C4-2B (cell line): ENCODE data around the gene ARHGAP4.

Experiments used
- ZFX ChIP-seq: fragments of 450-650 bp; IDR thresholded peaks from 2 replicates; pipeline ENCODE4 v1.6.1; 2017
- TF ChIP-seq, protein P1 (sequence below): fragments of 450-650 bp; conservative IDR thresholded peaks from 2 replicates; pipeline ENCODE4 v1.5.1; 2017; ENCODE audit warnings: mild to moderate bottlenecking

DNA sequence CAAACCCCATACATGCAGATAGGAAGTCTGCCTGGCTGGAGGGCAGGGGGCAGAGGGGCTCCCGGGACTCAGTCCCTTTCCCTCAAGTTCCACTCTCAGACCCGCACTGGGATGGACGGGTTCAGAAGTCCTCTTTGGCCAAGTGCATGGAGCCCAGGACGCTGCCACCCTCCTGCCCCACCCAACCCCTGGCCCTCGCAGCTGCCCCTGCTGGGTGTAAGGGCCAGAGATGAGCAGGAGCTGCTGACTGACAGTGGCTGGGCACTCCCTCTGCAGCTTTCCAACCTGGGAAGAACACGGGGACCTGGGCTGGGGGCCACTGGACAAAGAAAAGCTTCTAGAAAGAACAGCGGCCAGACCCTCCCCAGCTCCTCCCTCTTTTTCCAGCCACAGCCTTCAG lies 43.5 kb downstream of the ARHGAP4 start:
- TF ChIP-seq, protein P1, sequence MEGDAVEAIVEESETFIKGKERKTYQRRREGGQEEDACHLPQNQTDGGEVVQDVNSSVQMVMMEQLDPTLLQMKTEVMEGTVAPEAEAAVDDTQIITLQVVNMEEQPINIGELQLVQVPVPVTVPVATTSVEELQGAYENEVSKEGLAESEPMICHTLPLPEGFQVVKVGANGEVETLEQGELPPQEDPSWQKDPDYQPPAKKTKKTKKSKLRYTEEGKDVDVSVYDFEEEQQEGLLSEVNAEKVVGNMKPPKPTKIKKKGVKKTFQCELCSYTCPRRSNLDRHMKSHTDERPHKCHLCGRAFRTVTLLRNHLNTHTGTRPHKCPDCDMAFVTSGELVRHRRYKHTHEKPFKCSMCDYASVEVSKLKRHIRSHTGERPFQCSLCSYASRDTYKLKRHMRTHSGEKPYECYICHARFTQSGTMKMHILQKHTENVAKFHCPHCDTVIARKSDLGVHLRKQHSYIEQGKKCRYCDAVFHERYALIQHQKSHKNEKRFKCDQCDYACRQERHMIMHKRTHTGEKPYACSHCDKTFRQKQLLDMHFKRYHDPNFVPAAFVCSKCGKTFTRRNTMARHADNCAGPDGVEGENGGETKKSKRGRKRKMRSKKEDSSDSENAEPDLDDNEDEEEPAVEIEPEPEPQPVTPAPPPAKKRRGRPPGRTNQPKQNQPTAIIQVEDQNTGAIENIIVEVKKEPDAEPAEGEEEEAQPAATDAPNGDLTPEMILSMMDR = no peak
- no peak for TF ChIP-seq ZFX
